CD4-positive, alpha-beta T cell (primary cell): Measurements from ENCODE around the gene SCFD2. TPM values are rescaled to one million over a fixed set of nuclear protein-coding genes. Genes with fewer than 3 reads are reported as not detected.

Experiments
- ATAC-seq: fragments of 200-7000 bp; cut with Tn5 transposase; one replicate; pipeline ENCODE4 v1.10.0; 2022; ENCODE audit warnings: mild to moderate bottlenecking; ENCODE audit not compliant: poor library complexity
- CTCF ChIA-PET: fragments of 350-600 bp; sonication (Branson Sonifier 250); formaldehyde crosslinking; loops from one replicate; lab custom pipeline; 2021; ENCODE audit warnings: antibody characterized with exemption, inconsistent platforms; lab: Charles Lee
- POLR2A ChIA-PET: fragments of 350-600 bp; sonication (Branson Sonifier 250); formaldehyde crosslinking; loops from one replicate; lab custom pipeline; 2021; ENCODE audit warnings: antibody characterized with exemption, inconsistent platforms; lab: Charles Lee
- DNase-seq, 14 experiments: peaks; one replicate each; pipeline ENCODE4 v3.0.0-alpha.2; 2013 to 2020; ENCODE audit warnings: mixed read lengths in 2 of 14
- H3K27ac ChIP-seq, 2 donors: one replicate each; pipeline versions ENCODE4 v1.5.1 to v1.7.0; 2013; ENCODE audit warnings: low read length in 2 of 2, low read depth in 1 of 2, mild to moderate bottlenecking in 1 of 2
- H3K27me3 ChIP-seq, 2 experiments: 1 replicate in 1 of 2; 2 replicates in 1 of 2; pipeline versions ENCODE4 v1.6.1 to v1.7.0; 2013; ENCODE audit warnings: low read length in 2 of 2, control low read depth in 1 of 2, mild to moderate bottlenecking in 1 of 2, moderate library complexity in 1 of 2; ENCODE audit not compliant: insufficient read depth in 2 of 2, control insufficient read depth in 1 of 2
- H3K36me3 ChIP-seq: one replicate; pipeline ENCODE4 v1.6.1; 2013; ENCODE audit warnings: low read length, control low read depth; ENCODE audit not compliant: insufficient read depth
- H3K4me1 ChIP-seq: one replicate; pipeline ENCODE4 v1.6.1; 2013; ENCODE audit warnings: low read length, control low read depth; ENCODE audit not compliant: insufficient read depth
- H3K4me3 ChIP-seq: one replicate; pipeline ENCODE4 v1.5.1; 2013; ENCODE audit warnings: mild to moderate bottlenecking, low read length, moderate library complexity
- H3K9me3 ChIP-seq, 2 experiments: 1 replicate in 1 of 2; 2 replicates in 1 of 2; pipeline versions ENCODE4 v1.6.1 to v1.7.0; 2013; ENCODE audit warnings: low read length in 2 of 2, mild to moderate bottlenecking in 2 of 2, control low read depth in 1 of 2, moderate library complexity in 1 of 2; ENCODE audit not compliant: control insufficient read depth in 1 of 2, insufficient read depth in 1 of 2
- H3K27ac Mint-ChIP-seq: one replicate; pipeline ENCODE4 v1.8.0; 2020; ENCODE audit warnings: mixed read lengths
- H3K27me3 Mint-ChIP-seq: one replicate; pipeline ENCODE4 v1.8.0; 2021; ENCODE audit warnings: mixed read lengths
- H3K36me3 Mint-ChIP-seq: one replicate; pipeline ENCODE4 v1.8.0; 2021; ENCODE audit warnings: low read depth, mixed read lengths
- H3K4me1 Mint-ChIP-seq: one replicate; pipeline ENCODE4 v1.8.0; 2021; ENCODE audit warnings: low read depth, mixed read lengths
- H3K4me3 Mint-ChIP-seq: one replicate; pipeline ENCODE4 v1.8.0; 2020; ENCODE audit warnings: mild to moderate bottlenecking, mixed read lengths
- H3K9me3 Mint-ChIP-seq: one replicate; pipeline ENCODE4 v1.8.0; 2020; ENCODE audit warnings: mixed read lengths
- intact Hi-C, 2 experiments: fragments of 100-400 bp; cut with DNase I in 1 of 2; cut with micrococcal nuclease in 1 of 2; formaldehyde crosslinking; loops; one replicate each; pipeline versions ENCODE4 v1.15.1 to v1.9.0; 2023 to 2025; cut with DNase I, micrococcal nuclease
- total RNA-seq, 174 experiments: library from RNA in 2 of 174; stranded (reverse) in 2 of 174; gene quantifications; one replicate each; pipeline ENCODE4 v1.2.3 and lab custom pipeline; 2021 to 2026
- TF ChIP-seq, protein P1 (sequence below): fragments of 200-600 bp; IDR thresholded peaks from one replicate; pipeline ENCODE4 v1.8.0; 2022; ENCODE audit warnings: antibody characterized with exemption, mild to moderate bottlenecking

The SCFD2 gene
- total RNA-seq, 2 experiments from 2014 or later: 15.4 to 17.6 TPM

GRCh38 chr4:53049528-53049927 is 316.3 kb downstream of the SCFD2 start:
- Histone ChIP-seq H3K4me1 (no peaks in the 10 kb centered on the region), H3K9me3 (no peaks in the 10 kb centered on the region), H3K36me3 (no peaks in the 10 kb centered on the region), H3K27ac (no peak overlapping the region), H3K27me3 (no peaks in the 10 kb centered on the region), H3K4me3 (no peak overlapping the region)
- DNase-seq: no peak
- no peaks in the 10 kb centered on the region for H3K27me3 Mint-ChIP-seq
- intact Hi-C loops: no loop called here
- ATAC-seq: no peak
- no peaks in the 10 kb centered on the region for H3K4me1 Mint-ChIP-seq
- peaks cover 16% of the 10 kb centered on the region for H3K36me3 Mint-ChIP-seq
- H3K27ac Mint-ChIP-seq: no peak overlapping the region
- CTCF ChIA-PET: no interaction called here
- H3K9me3 Mint-ChIP-seq: no peaks in the 10 kb centered on the region
- POLR2A ChIA-PET: no interaction called here
- no peak overlapping the region for H3K4me3 Mint-ChIP-seq
- TF ChIP-seq, protein P1, sequence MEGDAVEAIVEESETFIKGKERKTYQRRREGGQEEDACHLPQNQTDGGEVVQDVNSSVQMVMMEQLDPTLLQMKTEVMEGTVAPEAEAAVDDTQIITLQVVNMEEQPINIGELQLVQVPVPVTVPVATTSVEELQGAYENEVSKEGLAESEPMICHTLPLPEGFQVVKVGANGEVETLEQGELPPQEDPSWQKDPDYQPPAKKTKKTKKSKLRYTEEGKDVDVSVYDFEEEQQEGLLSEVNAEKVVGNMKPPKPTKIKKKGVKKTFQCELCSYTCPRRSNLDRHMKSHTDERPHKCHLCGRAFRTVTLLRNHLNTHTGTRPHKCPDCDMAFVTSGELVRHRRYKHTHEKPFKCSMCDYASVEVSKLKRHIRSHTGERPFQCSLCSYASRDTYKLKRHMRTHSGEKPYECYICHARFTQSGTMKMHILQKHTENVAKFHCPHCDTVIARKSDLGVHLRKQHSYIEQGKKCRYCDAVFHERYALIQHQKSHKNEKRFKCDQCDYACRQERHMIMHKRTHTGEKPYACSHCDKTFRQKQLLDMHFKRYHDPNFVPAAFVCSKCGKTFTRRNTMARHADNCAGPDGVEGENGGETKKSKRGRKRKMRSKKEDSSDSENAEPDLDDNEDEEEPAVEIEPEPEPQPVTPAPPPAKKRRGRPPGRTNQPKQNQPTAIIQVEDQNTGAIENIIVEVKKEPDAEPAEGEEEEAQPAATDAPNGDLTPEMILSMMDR: no peak

DNA sequence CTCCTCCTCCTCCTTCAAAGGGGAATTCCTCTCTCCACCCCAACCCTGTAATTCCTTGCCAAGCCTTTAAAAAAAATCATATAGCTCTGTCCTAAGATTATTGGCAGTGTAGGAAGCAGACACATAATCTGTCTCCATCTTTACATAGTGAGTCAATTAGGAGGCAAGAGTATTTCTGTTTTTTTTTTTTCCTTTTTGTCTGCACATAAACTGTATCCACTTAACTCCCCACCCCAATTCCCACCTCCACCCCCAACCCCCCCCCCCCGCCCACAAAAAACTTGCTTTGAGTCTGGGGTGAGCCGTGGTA is 321.3 kb downstream of the SCFD2 start:
- Histone ChIP-seq H3K4me1 (no peaks in the 10 kb centered on the region), H3K9me3 (no peaks in the 10 kb centered on the region), H3K27me3 (no peaks in the 10 kb centered on the region), H3K36me3 (no peaks in the 10 kb centered on the region), H3K27ac (no peak overlapping the region), H3K4me3 (no peak overlapping the region)
- Mint-ChIP-seq H3K4me3 (no peak overlapping the region), H3K36me3 (peaks cover 19% of the 10 kb centered on the region), H3K27ac (no peak overlapping the region), H3K4me1 (no peaks in the 10 kb centered on the region), H3K9me3 (no peaks in the 10 kb centered on the region), H3K27me3 (no peaks in the 10 kb centered on the region)
- no peak for DNase-seq
- intact Hi-C loops: no loop called here
- ChIA-PET POLR2A (no interaction called here), CTCF (no interaction called here)
- TF ChIP-seq, protein P1: no peak
- ATAC-seq: no peak

- Histone ChIP-seq H3K4me3 (no peak overlapping the region), H3K27me3 (no peaks in the 10 kb centered on the region), H3K27ac (no peak overlapping the region), H3K9me3 (no peaks in the 10 kb centered on the region), H3K4me1 (no peaks in the 10 kb centered on the region), H3K36me3 (no peaks in the 10 kb centered on the region)
- Mint-ChIP-seq H3K27me3 (no peaks in the 10 kb centered on the region), H3K4me1 (no peaks in the 10 kb centered on the region), H3K4me3 (no peak overlapping the region), H3K9me3 (no peaks in the 10 kb centered on the region), H3K27ac (no peak overlapping the region), H3K36me3 (peaks cover 24% of the 10 kb centered on the region)
- no peak for ATAC-seq
- ChIA-PET CTCF (no interaction called here), POLR2A (no interaction called here)
- DNase-seq: no peak
- intact Hi-C loops: no loop called here
- TF ChIP-seq, protein P1: no peak
Measured at GRCh38 chr4:53043891-53044650, 321.8 kb downstream of the SCFD2 start.
